Choroid plexus epithelial cell (primary cell): ENCODE data around the gene DNAJB12.
A peak's percentile ranks its signal among the peaks of the same experiment; 100 is the strongest.
"Not testable (repeated sequence)": the region's sequence is repeated elsewhere in the genome, so short reads cannot be mapped to it uniquely, and the experiment has no call there.

Source experiments
- DNase-seq: peaks from one replicate; pipeline ENCODE4 v3.0.0-alpha.2; 2010; ENCODE audit warnings: low read depth
- H3K4me3 ChIP-seq: 2 replicates; pipeline ENCODE4 v1.5.1; 2011; ENCODE audit warnings: low read depth, mild to moderate bottlenecking, control low read depth, low read length, moderate library complexity
- CTCF ChIP-seq: conservative IDR thresholded peaks from 2 replicates; pipeline ENCODE4 v1.5.1; 2011; ENCODE audit warnings: low read depth, mild to moderate bottlenecking, control low read depth, inconsistent platforms, low read length, moderate library complexity

DNAJB12 gene

GRCh38 chr10:72308320-72308987 is 46.3 kb downstream of the DNAJB12 start:
- no peak for TF ChIP-seq CTCF
- H3K4me3 ChIP-seq, result no peak overlapping the region
- peak; percentile 93 for DNase-seq

- H3K4me3 ChIP-seq, DNase-seq: not testable (repeated sequence)
These were observed 47.0 kb downstream of the DNAJB12 start for GRCh38 chr10:72307711-72308110.

- no peak overlapping the region for H3K4me3 ChIP-seq
- TF ChIP-seq CTCF, result no peak
- DNase-seq, result no peak
These were observed 48.4 kb downstream of the DNAJB12 start for GRCh38 chr10:72306215-72306760.

GRCh38 chr10:72303424-72304128 is 51.1 kb downstream of the DNAJB12 start:
- no peak for DNase-seq
- TF ChIP-seq CTCF, result no peak
- no peak overlapping the region for H3K4me3 ChIP-seq

- H3K4me3 ChIP-seq, result no peak overlapping the region
- no peak for DNase-seq
- TF ChIP-seq CTCF, result no peak
These were observed 55.9 kb downstream of the DNAJB12 start for GRCh38 chr10:72298592-72299519.

GRCh38 chr10:72297805-72298591 is 56.7 kb downstream of the DNAJB12 start:
- peak; percentile 99 for DNase-seq
- TF ChIP-seq CTCF, result no peak
- peak overlapping the region; percentile 55 for H3K4me3 ChIP-seq
